SHP77 treated with DMSO at 0.1 percent for 48 hours (cell line): ENCODE measurements around the gene PI4KA.
A peak's percentile ranks its signal among the peaks of the same experiment; 100 is the strongest.
"Not testable (repeated sequence)": the region's sequence is repeated elsewhere in the genome, so short reads cannot be mapped to it uniquely, and the experiment has no call there.

Experiments used
- DNase-seq: peaks from one replicate; lab custom pipeline; 2025; lab: John Stamatoyannopoulos, UW

The PI4KA gene

DNA sequence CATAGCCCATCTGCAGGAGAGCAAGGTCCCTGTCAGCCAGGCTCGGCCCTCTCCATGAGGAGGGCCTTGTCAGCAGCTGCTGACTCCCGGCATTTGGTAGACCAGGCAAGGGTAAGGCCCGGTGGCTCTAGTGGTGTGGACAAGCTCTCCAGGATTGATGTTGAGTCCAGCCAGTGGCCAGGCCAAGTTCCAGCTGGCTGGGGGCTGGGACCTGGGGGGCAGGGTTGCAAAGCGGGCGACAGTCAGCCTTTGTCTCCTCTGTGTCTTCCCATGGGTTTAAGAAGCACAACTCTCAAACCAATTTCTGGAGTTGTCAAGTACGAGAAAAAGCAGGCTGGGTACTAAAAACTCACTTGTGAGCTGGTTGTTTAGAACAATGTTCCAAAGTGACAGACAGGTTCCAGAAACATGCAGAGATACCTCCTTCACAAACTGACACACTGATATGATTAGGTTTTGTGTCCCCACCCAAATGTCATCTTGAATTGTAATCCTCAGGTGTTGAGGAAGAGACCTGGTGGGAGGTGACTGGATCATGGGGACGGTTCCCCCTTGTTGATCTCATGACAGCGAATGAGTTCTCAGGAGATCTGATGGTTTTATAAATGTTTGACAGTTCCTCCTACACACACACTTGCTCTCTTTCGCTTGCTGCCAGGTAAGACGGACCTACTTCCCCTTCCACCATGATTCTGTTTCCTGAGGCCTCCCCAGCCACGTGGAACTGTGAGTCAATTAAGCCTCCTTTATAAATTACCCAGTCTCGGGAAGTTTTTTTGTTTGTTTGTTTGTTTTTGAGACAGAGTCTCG lies 137.0 kb downstream of the PI4KA start:
- no peak for DNase-seq

DNA sequence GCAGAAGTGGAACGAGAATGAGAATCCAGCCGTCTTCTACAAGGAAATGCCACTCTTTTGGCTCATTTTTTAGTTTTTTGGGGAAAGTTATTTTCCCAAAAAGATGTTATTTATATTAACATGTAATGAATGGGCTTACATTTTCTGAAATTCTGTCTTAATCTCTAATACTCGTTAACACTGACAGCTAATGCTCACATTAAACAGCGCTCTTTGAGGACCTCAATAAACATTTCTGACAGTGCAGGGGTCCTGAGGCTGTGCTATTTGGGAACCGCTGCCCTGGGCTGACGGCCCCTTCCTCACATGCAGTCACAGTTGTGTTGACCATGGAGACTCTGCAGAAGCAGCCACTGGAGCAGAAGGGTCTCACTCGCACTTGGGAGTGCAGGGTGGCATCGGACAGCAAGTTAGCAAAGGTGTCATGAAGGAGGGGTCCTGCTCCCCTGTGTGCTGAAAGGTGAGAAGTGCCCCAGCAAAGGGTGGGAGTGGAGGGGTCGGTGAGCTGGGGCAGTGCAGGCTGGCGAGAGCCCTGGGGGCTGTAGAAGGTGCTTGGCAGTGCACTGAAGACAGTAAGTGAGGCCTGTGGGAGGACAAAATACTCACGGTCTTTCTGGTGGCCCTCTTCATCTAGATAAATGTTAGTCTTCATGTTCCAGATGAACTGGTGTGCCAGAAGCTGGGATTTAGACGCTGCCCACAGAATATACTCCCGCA lies 137.8 kb downstream of the PI4KA start:
- DNase-seq, result no peak

DNA sequence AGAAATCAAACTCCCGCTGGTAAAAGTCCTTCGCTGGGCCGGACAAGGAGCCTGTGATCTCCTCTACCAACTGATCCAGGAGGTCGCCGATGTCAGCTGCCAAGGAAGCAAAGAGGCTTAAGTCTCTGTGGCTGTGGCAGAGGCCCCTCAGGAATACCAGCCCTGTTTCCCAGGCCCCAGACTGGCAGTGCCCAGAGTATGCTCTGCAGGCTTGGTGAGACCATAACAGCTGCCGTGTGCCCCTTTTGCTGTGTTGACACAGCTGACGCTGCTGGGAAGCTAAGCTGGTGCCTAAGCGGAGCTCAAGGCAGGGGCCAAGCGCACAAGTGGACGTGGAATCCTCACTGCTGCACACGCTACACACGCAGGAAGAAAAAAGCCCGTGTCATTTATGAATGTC lies 139.9 kb downstream of the PI4KA start:
- DNase-seq, result peak; percentile 32

DNA sequence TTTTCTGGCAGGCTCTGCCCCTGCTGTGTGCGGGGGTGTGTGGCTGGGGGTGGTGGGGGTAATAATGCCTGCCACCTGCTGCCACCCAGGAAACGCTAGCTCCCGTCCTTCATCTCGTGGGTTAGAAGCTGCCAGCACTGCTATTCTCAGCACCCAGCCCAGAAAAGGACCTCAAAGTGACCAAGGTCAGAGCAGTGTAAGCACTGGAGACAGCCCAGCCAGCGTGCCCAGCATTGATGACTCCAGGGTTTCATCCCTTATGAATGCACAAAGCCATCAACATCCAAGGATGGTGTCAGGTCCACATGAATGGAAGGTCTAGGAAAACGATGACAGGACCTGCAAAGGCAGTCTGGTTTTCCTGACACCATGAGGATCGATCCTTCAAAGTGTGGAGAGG lies 140.6 kb downstream of the PI4KA start:
- DNase-seq, result not testable (repeated sequence)

DNA sequence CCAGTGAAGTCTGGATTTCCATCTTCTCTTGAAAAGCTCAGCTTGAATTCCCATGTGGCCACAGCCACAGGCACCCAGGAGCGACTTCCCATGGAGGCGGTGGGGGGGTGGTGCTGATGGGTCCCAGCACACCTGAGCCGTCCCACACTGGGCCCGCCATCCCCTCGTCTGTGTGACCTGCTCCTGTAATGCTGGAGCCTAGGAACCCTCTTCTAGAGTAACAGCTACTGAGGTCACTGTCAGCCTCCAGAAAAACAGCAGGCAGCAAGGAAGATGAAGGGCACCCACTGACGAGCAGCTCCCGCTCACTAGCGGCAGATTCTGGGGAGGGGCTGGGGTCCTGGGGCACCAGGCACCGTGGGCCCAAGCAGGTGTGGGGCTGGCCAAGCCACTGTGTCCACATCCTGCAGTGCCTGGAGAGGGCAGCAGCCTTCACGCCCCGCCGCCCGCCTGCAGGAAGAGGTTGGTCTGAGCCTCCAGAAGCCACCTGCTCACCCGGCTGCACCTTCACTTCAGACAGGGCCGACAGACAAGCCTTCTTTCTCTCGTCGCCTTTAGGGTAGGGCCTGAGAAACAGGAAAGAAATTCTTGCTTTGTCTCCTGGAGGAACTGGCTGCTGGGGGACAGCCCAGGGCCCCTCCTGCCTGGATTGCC lies 141.3 kb downstream of the PI4KA start:
- not testable (repeated sequence) for DNase-seq

DNA sequence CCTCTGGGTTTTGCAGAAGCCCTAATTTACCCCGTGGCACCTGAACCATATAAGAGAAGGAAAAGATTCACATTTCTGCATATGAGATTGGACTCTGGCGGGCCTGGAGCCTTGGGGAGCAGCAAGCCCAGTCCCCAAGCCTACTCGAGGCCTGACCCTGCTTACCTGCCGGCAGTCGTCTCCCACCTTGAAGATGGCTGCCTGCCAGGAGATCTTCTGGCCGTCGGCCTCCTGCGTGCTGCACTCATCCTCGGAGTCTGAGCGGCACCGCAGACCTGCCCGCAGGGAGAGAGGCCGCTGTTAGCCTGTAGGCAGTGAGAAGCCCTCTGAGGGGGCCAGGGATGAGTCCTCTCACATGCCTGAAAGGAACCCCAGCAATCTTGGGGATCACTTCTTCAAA lies 145.5 kb downstream of the PI4KA start:
- DNase-seq, result not testable (repeated sequence)

DNA sequence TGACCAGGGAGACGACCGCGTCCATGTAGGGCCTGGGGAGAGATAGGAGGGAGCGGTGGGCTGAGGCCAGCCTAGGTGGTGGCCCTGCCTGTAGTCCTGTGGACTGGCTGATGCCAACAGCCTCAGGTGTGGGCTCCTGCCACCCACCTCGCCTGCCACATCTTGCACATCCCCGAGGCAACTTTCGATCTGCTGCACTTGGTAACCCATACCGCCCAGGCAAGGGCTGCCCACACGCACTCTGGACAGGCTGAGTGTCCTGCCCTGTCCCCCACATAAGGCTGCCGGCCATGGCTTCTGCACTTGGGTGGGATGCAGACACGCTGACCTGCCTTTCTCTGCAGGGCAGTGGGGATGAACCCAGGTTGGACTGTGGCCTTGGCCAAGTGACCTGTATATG lies 148.6 kb downstream of the PI4KA start:
- not testable (repeated sequence) for DNase-seq

DNA sequence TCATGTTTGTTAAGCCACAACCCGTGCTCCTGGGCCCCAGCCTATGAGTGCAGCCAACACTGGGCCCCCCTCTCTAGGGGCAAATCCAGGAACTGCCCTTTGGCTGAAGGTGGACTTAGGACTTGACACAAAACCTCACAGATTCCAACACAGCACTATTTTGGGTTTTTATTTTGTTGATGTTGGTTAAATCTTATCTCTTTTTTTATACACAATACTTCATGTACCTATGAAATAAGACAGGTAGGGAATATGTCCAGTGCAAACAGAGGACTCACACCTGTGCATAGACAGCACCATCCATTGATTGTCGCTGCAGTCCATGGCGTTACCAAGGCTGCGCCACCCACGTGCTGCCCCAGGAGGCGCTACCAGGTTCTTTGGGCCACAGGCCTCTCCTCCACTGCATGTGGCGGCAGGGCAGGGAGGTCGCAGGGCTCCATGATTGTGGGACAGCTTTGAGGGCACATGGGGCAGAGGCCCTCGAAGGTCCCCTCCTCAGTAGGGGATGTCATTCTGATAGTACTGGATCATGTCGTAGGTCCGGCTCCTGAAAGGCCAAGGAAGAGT lies 151.0 kb downstream of the PI4KA start:
- DNase-seq, result not testable (repeated sequence)

DNA sequence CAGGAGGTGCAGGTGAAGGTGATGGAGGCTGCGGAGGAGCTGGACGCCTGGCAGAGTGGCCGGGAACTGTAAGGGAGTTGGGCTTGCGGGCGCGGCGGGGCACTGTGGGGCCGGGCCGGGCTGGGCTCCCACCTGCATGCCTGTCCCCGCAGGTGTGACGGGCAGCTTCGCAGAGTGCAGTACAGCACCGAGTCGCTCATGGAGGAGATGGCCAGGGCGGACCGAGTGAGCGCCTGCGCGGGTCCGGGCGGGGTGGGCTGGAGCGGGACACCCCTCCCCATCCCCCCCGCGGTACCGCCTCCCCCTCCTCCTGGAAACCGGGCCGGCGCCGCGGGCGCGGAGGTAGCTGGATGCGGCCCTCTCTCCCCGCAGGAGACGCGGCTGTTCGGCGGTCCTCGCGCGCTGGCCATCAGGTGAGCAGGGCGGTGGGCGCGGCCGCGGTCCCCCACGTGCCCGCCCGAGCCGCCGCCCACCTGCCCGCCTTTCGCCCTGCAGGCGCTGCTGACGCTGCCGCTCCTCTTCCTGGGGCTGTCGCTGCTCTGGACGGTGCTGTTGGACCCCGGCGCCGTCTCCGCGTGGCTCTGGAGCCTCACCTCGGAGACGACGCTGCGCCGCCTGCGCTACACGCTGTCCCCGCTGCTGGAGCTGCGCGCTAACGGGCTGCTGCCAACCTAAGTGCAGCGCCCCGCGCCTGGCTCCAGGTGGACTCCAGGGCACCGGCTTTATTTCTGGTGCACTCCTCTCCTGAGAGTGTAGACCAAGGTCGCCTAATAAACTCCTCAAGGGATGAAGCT lies 154.6 kb downstream of the PI4KA start:
- DNase-seq, result not testable (repeated sequence)

DNA sequence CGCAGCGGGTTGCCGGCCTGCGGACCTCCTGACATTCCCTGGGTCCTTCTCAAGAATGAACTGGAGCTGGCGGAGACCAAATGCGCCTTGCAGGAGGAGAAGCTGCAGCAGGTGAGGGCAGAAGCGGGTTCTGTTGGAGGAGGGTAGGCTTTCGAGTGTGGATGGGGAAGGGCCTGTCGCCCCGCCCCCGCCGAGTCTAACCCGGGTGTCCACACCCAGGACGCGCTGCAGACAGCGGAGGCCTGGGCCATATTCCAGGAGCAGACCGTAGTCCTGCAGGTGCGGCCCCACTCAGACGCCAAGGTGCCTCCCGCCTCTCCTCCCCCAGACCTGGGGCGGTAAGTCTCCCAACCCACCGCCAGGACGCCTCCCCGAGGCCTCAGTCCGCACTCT lies 155.2 kb downstream of the PI4KA start:
- DNase-seq, result not testable (repeated sequence)

DNA sequence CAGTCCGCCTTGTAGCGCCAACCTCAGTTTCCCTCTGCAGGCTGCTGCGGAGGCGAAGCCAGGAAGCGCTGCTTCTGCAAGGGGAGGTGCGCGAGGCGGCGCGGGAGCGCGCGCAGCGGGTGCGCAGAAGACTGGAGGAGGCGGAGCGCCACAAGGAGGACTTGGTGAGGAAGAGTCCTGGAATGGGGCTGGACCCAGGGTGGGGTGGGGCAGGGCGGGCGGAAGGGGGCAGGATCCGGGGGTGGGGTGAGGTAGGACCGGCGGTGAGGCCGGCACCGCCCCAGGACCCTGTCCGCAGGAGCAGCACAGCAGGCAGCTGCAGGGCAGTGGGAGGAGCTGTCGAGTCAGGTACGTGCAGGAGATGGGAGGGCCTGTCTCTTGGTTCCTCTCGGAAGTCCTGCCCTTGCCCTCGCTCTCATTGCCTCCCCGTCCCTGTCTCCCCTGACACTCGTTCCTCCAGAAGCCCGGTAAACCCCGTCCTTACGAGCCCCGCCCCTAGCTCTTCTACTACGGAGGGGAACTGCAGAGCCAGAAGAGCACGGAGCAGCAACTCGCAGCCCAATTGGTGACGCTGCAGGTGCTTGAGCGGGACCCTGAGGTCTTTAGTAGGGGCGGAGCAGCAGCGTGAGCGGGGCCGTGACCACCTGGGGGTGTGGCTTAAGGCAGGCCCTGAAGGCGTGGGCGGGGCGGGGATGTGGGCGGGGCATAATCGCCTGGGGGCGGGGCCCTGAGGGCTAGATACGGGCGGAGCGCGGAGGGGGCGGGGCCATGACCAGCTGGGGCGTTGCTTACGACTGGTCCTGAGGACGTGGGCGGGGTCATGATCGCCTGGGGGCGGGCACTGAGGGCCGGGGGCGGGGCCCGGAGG lies 155.8 kb downstream of the PI4KA start:
- peak; percentile 74 for DNase-seq

DNA sequence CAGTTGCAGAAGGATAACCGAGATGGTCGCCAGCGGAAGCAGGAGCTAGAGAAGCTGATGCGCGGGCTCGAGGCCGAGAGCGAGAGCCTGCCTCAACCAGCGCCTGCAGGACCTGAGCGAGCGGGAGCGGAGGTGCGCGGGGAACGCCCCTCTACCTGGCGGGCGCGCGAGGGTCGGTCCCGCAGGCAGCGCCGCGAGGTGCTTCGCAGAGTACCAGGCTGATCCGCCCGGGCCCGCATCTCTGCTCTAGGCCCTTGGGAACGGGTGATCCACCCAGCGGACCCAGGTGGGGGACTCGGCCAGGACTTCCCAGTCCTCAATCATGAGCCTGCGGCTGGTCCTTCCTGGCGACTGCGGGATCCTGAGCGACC lies 156.5 kb downstream of the PI4KA start:
- not testable (repeated sequence) for DNase-seq

DNA sequence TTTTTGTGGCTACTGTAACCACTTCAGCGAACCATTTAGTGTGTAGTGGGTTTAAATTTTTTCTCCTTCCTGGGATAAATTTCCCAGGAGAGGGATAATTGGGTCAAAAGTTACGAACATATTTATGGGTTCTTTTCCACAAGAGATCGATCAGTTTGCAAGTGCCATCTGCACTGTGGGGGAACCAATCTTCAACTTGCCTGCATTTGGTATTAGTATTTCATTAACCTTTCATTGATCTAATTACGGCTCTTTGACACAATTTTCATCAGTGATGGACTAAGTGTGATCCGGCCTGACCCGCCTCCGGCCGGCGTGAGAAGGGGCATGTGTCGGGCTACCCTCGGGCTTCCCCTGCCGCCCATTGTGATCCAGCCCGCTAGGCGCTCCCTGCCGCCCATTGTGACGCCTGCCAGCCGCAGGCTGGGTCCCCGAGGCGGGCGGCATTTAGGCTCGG lies 156.9 kb downstream of the PI4KA start:
- DNase-seq, result not testable (repeated sequence)

DNA sequence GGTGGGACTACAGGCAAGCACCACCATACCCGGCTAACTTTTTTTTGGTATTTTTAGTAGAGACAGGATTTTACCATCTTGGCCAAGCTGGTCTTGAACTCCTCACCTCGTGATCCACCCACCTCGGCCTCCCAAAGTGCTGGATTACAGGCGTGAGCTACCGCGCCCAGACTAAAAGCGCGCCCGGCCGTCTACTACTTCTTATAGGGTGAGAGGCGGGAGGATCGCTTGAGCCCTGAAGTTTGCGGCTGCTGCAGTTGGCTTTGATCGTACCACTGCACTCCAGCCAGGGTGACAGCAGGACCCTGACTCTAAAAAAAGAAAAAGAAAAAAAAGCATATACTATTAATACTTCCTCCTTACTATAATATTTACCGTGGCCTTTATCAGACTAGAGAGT lies 158.3 kb downstream of the PI4KA start:
- DNase-seq, result not testable (repeated sequence)

DNA sequence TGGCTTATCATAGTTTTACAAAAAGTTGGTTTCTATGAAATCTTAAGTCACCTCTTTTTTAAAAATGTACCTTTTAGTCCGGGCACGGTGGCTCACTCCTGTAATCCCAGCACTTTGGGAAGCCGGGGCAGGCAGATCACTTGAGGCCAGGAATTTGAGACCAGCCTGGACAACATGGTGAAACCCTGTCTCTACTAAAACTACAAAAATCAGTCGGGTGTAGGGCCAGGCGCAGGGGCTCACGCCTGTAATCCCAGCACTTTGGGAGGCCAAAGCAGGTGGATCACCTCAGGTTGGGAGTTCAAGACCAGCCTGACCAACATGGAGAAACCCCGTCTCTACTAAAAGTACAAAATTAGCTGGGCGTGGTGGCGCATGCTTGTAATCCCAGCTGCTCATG lies 158.8 kb downstream of the PI4KA start:
- DNase-seq, result not testable (repeated sequence)

DNA sequence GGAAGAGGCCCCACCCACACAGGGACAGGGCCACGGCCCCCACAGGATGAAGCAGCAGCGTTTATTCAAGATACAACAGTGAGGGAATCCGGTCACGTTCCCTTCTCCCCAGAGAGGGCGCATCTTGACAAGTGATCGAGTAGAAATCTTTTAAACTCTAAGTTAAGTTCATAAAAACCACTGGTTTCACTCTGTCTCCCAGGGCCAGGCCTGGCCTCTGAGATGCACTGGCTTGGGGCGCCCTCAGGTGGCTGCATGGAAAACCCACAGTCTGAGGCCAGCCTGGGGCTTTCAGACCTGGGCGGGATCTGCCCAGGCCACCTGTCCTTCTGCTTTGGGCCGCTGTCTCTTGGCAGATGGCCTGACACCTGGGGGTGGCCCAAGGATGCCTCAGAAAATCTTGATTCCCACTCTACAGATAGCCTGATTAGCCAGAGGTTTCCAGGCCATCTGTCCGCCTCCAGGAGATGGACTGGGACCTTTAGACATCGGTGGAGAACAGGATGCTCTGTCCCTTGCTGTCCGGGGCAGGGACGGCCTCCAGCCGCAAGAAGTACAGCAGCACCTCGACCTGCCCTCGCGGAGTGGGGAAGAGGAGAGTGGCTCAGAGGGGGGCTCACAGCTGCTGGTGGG lies 161.0 kb downstream of the PI4KA start:
- not testable (repeated sequence) for DNase-seq

DNA sequence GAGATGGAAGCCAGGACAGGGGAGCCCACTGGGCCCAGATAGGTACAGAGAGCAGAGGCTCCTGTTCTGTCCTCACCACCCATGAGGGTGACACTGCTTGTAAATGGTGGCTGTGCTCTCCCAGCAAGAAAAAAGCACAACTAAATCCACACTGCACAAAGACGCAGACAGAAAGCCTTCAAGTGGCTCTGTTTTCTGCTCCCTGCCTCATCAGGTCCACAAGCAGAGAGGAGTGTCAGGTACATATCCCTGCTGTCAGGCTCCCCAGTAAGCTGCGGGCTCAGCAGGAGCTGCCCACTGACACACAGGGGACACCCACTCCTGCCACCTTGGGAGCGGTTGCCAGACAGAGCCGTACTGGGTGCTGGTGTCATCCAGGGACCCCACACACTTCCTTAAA lies 162.6 kb downstream of the PI4KA start:
- not testable (repeated sequence) for DNase-seq

DNA sequence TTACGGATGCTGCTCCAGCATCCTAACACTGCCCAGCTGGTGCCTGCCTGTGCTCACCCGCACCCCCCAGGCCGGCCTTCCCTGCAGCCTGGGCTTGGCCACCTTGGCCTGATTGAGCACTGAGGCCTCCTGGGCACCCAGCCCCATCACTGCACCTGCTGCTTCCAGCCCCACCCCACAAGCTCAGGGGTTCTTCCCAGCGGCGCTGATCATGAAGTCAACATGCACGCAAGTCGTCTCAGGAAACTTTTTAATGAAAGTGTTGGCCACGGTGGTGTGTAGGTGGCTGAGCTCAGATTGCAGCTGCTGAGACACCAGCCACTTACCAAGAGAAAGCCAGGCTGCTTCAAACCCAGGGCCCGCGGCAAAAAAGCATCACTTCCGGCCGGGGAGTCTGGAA lies 163.4 kb downstream of the PI4KA start:
- not testable (repeated sequence) for DNase-seq

DNA sequence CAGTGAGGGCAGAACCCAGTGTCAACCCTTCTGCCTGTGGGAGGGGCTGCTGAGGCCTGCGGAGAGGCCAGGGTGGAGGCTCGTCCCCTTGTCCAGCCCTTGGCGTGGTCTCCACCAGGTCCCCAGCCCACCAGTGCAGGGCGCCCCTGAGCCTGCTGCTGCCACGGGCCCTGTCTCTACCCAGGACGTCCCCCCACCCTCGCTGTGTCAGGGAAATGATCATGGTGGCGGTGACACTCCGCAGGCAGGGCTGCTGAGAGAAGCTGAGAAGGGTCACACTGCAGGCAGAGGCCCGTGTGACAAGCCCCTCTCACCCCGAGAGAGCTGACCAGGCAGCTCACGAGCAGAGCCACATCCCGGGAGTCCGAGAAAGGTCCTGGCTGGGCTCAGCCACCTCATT lies 164.4 kb downstream of the PI4KA start:
- not testable (repeated sequence) for DNase-seq

DNA sequence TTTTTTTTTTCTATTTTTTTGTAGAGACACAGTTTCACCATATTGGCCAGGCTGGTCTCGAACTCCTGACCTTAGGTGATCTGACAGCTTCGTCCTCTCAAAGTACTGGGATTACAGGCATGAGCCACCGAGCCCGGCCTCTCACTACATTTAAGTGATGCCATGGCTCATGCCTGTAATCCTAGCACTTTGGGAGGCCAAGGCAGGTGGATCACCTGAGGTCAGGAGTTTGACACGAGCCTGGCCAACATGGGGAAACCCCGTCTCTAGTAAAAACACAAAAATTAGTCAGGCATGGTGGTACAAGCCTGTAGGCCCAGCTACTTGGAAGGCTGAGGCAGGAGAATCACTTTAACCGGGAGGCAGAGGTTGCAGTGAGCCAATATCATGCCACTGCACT lies 165.7 kb downstream of the PI4KA start:
- DNase-seq, result not testable (repeated sequence)
